Measurements from ENCODE around the gene SF3A1.

DNA sequence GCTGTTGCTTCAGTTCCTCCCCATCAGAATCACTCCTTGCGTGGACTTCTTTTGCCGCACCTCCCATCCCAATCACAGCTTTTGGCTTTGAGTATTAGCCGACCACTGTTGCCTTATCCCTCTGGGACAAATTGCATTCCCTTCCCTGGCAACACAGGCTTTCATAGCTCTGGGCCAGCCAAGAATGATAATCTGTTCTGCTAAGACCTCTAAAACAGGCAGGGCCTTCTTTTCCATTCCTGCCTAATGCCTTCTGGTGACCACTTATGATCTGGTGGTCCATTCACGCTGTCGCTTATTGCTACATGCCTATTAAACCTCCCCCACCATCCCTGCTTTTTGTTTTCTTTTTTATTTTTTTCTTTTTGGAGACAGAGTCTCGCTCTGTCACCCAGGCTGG lies 49.7 kb upstream of the SF3A1 start:
- TF ChIP-seq POLR2A (IDR thresholded peaks at IDR 0.05; ENCODE audit: low read depth, low read length) (no peak), POLR2AphosphoS5 (IDR thresholded peaks at IDR 0.05; ENCODE audit: low read depth, low read length) (no peak)

All from GM12892 (cell line).